DMS153 treated with DMSO at 0.1 percent for 48 hours (cell line): ENCODE data around the gene TAS2R10.
"Not testable (repeated sequence)": the region's sequence is repeated elsewhere in the genome, so short reads cannot be mapped to it uniquely, and the experiment has no call there.

Experiments
- DNase-seq: peaks from one replicate; lab custom pipeline; 2025; ENCODE audit not compliant: unreplicated experiment; lab: John Stamatoyannopoulos, UW

Gene TAS2R10

GRCh38 chr12:10826258-10826657, at the start of gene TAS2R10:
Gene TAS2R10 (minus strand): TSS chr12:10826358. CDS start chr12:10826269, 89 bp downstream.
- no peak for DNase-seq

- no peak for DNase-seq
These were observed 47.2 kb upstream of the TAS2R10 start for GRCh38 chr12:10873378-10873777.

- no peak for DNase-seq
These were observed 41.2 kb upstream of the TAS2R10 start for GRCh38 chr12:10867381-10867780.

- no peak for DNase-seq
These were observed 37.5 kb upstream of the TAS2R10 start for GRCh38 chr12:10863512-10864218.

- DNase-seq = no peak
These were observed 35.2 kb upstream of the TAS2R10 start for GRCh38 chr12:10861366-10861765.

GRCh38 chr12:10855807-10856206, 29.6 kb upstream of the TAS2R10 start:
- no peak for DNase-seq

GRCh38 chr12:10853776-10854175, 27.6 kb upstream of the TAS2R10 start:
- DNase-seq = no peak

GRCh38 chr12:10851243-10851858, 25.2 kb upstream of the TAS2R10 start:
- DNase-seq = no peak

- DNase-seq = no peak
These were observed 23.3 kb upstream of the TAS2R10 start, which contains the start of gene PRR4 for GRCh38 chr12:10849425-10849878. Gene PRR4 (minus strand): TSS chr12:10849475. CDS start chr12:10849437, 38 bp downstream.

GRCh38 chr12:10847744-10848143, 21.6 kb upstream of the TAS2R10 start:
- no peak for DNase-seq

GRCh38 chr12:10842862-10843261, 16.7 kb upstream of the TAS2R10 start:
- DNase-seq = no peak

GRCh38 chr12:10838461-10838860, 12.3 kb upstream of the TAS2R10 start:
- DNase-seq = no peak

GRCh38 chr12:10829994-10830393, 3.8 kb upstream of the TAS2R10 start:
- no peak for DNase-seq

- DNase-seq = no peak
These were observed 1.2 kb downstream of the TAS2R10 start for GRCh38 chr12:10824957-10825356.

GRCh38 chr12:10811883-10812536, 14.1 kb downstream of the TAS2R10 start:
- no peak for DNase-seq

GRCh38 chr12:10810068-10810467, 16.1 kb downstream of the TAS2R10 start, which contains the start of gene TAS2R9:
Gene TAS2R9 (minus strand): TSS chr12:10810168. CDS start chr12:10810075, 93 bp downstream.
- no peak for DNase-seq

GRCh38 chr12:10807186-10807585, 19.0 kb downstream of the TAS2R10 start, which contains the start of gene TAS2R8:
Gene TAS2R8 (minus strand): TSS chr12:10807286. CDS start chr12:10806980, 306 bp downstream.
- DNase-seq = no peak

GRCh38 chr12:10802587-10802986, 23.6 kb downstream of the TAS2R10 start, which contains the start of gene TAS2R7:
Gene TAS2R7 (minus strand): TSS chr12:10802627. CDS start chr12:10802570, 57 bp downstream.
- DNase-seq = no peak

GRCh38 chr12:10801741-10802140, 24.4 kb downstream of the TAS2R10 start:
- DNase-seq = no peak

- DNase-seq = no peak
These were observed 31.9 kb downstream of the TAS2R10 start for GRCh38 chr12:10794222-10794621.

- not testable (repeated sequence) for DNase-seq
These were observed 34.4 kb downstream of the TAS2R10 start for GRCh38 chr12:10791769-10792168.

- no peak for DNase-seq
These were observed 42.9 kb downstream of the TAS2R10 start for GRCh38 chr12:10783252-10783651.
